Endodermal cell (in vitro differentiated cells): ENCODE measurements around the gene PCSK6. TPM values are rescaled to one million over a fixed set of nuclear protein-coding genes. Genes with fewer than 3 reads are reported as not detected.

Experiments
- DNase-seq: peaks from one replicate; pipeline ENCODE4 v3.0.0-alpha.2; 2017
- H3K27ac ChIP-seq: 2 replicates; pipeline ENCODE4 v1.5.1; 2013; ENCODE audit warnings: mild to moderate bottlenecking, low read depth, low read length, moderate library complexity
- H3K27me3 ChIP-seq: 2 replicates; pipeline ENCODE4 v1.6.1; 2013; ENCODE audit warnings: mild to moderate bottlenecking, low read length, moderate library complexity; ENCODE audit not compliant: insufficient read depth, control insufficient read depth, poor library complexity, severe bottlenecking
- H3K36me3 ChIP-seq: 2 replicates; pipeline ENCODE4 v1.7.0; 2013; ENCODE audit warnings: mild to moderate bottlenecking, low read length, moderate library complexity; ENCODE audit not compliant: control insufficient read depth, insufficient read depth
- H3K4me1 ChIP-seq: one replicate; pipeline ENCODE4 v1.7.0; 2013; ENCODE audit warnings: low read length; ENCODE audit not compliant: control insufficient read depth, insufficient read depth
- H3K4me3 ChIP-seq: 2 replicates; pipeline ENCODE4 v1.5.1; 2013; ENCODE audit warnings: mild to moderate bottlenecking, low read length, moderate library complexity
- H3K9ac ChIP-seq: 2 replicates; pipeline ENCODE4 v1.6.1; 2013; ENCODE audit warnings: mild to moderate bottlenecking, low read length, moderate library complexity; ENCODE audit not compliant: poor library complexity, severe bottlenecking; ENCODE audit errors: extremely low read depth
- H3K9me3 ChIP-seq: 2 replicates; pipeline ENCODE4 v1.6.1; 2013; ENCODE audit warnings: mild to moderate bottlenecking, low read length, moderate library complexity; ENCODE audit not compliant: control insufficient read depth
- H3K27ac Mint-ChIP-seq: 2 replicates; pipeline ENCODE4 v1.8.0; 2020; ENCODE audit warnings: mixed read lengths
- H3K27me3 Mint-ChIP-seq: 2 replicates; pipeline ENCODE4 v1.8.0; 2021; ENCODE audit warnings: mild to moderate bottlenecking, mixed read lengths; ENCODE audit not compliant: insufficient read depth
- H3K36me3 Mint-ChIP-seq: 2 replicates; pipeline ENCODE4 v1.8.0; 2020; ENCODE audit warnings: low read depth, mixed read lengths
- H3K4me1 Mint-ChIP-seq: 2 replicates; pipeline ENCODE4 v1.8.0; 2020; ENCODE audit warnings: mixed read lengths
- H3K4me3 Mint-ChIP-seq: 2 replicates; pipeline ENCODE4 v1.8.0; 2020; ENCODE audit warnings: mild to moderate bottlenecking, moderate library complexity, mixed read lengths
- H3K9me3 Mint-ChIP-seq: 2 replicates; pipeline ENCODE4 v1.8.0; 2020; ENCODE audit warnings: mild to moderate bottlenecking, mixed read lengths
- CTCF ChIP-seq: fragments of 200-600 bp; sonication (generic); conservative IDR thresholded peaks from 2 replicates; pipeline ENCODE4 v1.5.0; 2021; ENCODE audit warnings: antibody characterized with exemption, mild to moderate bottlenecking
- WGBS, 2 experiments: methylation state at CpG; one replicate each; pipeline versions ENCODE4 v1.1.5 to v1.1.7; 2013; ENCODE audit warnings: missing lambda C conversion rate in 2 of 2, mixed read lengths in 1 of 2; ENCODE audit not compliant: insufficient coverage in 1 of 2, insufficient read length in 1 of 2; 5-methylcytosine and 5-hydroxymethylcytosine counted together
- total RNA-seq, 2 donors: library from RNA; stranded (reverse); fragmentation: NEBNext Ultra II Directional in 1 of 2; extraction: Animal tissue kit (Norgen Biotek cat#: 25700) in 1 of 2; gene quantifications; 2 replicates in 1 of 2; 3 replicates in 1 of 2; pipeline ENCODE4 v1.2.1, GENCODE V29; 2021

PCSK6 gene
- total RNA-seq, 2 donors from 2014 or later = 6.6 to 9.8 TPM

GRCh38 chr15:101498076-101498716 is 8.7 kb upstream of the PCSK6 start:
- Mint-ChIP-seq H3K27me3 (peaks cover 19% of the 10 kb centered on the region), H3K4me3 (no peak overlapping the region), H3K4me1 (peaks cover 20% of the 10 kb centered on the region), H3K9me3 (no peaks in the 10 kb centered on the region), H3K36me3 (no peaks in the 10 kb centered on the region), H3K27ac (no peak overlapping the region)
- Histone ChIP-seq H3K9me3 (no peaks in the 10 kb centered on the region), H3K36me3 (no peaks in the 10 kb centered on the region), H3K4me3 (no peak overlapping the region), H3K9ac (no peak overlapping the region), H3K4me1 (no peaks in the 10 kb centered on the region), H3K27me3 (no peaks in the 10 kb centered on the region), H3K27ac (no peak overlapping the region)
- no peak for DNase-seq
- TF ChIP-seq CTCF = no peak
- WGBS, 2 experiments = 92 to 93% methylated on average over 4 to 8 of the region's 9 CpGs

GRCh38 chr15:101497484-101498034 is 8.1 kb upstream of the PCSK6 start:
- no peak overlapping the region for H3K27ac ChIP-seq
- H3K27me3 Mint-ChIP-seq = peaks cover 19% of the 10 kb centered on the region

DNA sequence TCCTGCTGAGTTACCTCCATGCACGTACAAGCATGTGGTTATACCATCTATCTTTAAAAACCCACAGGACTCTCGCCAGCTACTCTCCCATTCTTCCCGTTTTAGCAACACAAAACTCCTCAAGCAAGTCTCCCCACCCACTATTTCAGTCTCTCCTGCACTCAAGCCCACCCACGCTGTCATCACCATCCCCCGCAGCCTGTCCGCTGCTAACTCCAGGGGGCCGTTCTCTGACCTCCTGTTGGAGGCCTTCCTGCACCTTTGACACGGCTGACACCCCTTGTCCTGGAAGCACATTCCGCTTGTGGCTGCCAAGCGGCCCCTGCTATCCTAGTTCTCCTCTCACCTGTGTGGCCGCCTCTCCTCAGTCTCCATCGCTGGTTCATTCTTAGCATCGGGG is 7.5 kb upstream of the PCSK6 start:
- Histone ChIP-seq H3K27ac (no peak overlapping the region), H3K4me1 (no peaks in the 10 kb centered on the region), H3K27me3 (no peaks in the 10 kb centered on the region), H3K4me3 (no peak overlapping the region), H3K9me3 (no peaks in the 10 kb centered on the region), H3K9ac (no peak overlapping the region), H3K36me3 (no peaks in the 10 kb centered on the region)
- H3K4me1 Mint-ChIP-seq = peaks cover 20% of the 10 kb centered on the region
- no peak for TF ChIP-seq CTCF
- H3K36me3 Mint-ChIP-seq = no peaks in the 10 kb centered on the region
- H3K4me3 Mint-ChIP-seq = no peak overlapping the region
- no peak overlapping the region for H3K27ac Mint-ChIP-seq
- 87 to 88% methylated on average over 11 to 13 of the region's 13 CpGs for WGBS, 2 experiments
- DNase-seq = no peak
- peaks cover 23% of the 10 kb centered on the region for H3K27me3 Mint-ChIP-seq
- H3K9me3 Mint-ChIP-seq = no peaks in the 10 kb centered on the region

More at GRCh38 chr15:101497484-101498034, 8.1 kb upstream of the PCSK6 start:
- no peak overlapping the region for H3K4me3 Mint-ChIP-seq
- Histone ChIP-seq H3K27me3 (no peaks in the 10 kb centered on the region), H3K36me3 (no peaks in the 10 kb centered on the region), H3K9me3 (no peaks in the 10 kb centered on the region), H3K4me1 (no peaks in the 10 kb centered on the region), H3K4me3 (no peak overlapping the region), H3K9ac (no peak overlapping the region)
- WGBS, 2 experiments = 88 to 91% methylated on average over 14 to 20 of the region's 20 CpGs
- H3K9me3 Mint-ChIP-seq = no peaks in the 10 kb centered on the region
- no peaks in the 10 kb centered on the region for H3K36me3 Mint-ChIP-seq
- no peak overlapping the region for H3K27ac Mint-ChIP-seq
- peaks cover 20% of the 10 kb centered on the region for H3K4me1 Mint-ChIP-seq
- no peak for TF ChIP-seq CTCF
- no peak for DNase-seq
